Endodermal cell (in vitro differentiated cells): Measurements from ENCODE around the gene MGAT4A. TPM values are rescaled to one million over a fixed set of nuclear protein-coding genes. Genes with fewer than 3 reads are reported as not detected.
"Not testable (repeated sequence)": the region's sequence is repeated elsewhere in the genome, so short reads cannot be mapped to it uniquely, and the experiment has no call there.

Experiments used
- DNase-seq: peaks from one replicate; pipeline ENCODE4 v3.0.0-alpha.2; 2017
- H3K27ac ChIP-seq: 2 replicates; pipeline ENCODE4 v1.5.1; 2013; ENCODE audit warnings: mild to moderate bottlenecking, low read depth, low read length, moderate library complexity
- H3K27me3 ChIP-seq: 2 replicates; pipeline ENCODE4 v1.6.1; 2013; ENCODE audit warnings: mild to moderate bottlenecking, low read length, moderate library complexity; ENCODE audit not compliant: insufficient read depth, control insufficient read depth, poor library complexity, severe bottlenecking
- H3K36me3 ChIP-seq: 2 replicates; pipeline ENCODE4 v1.7.0; 2013; ENCODE audit warnings: mild to moderate bottlenecking, low read length, moderate library complexity; ENCODE audit not compliant: control insufficient read depth, insufficient read depth
- H3K4me1 ChIP-seq: one replicate; pipeline ENCODE4 v1.7.0; 2013; ENCODE audit warnings: low read length; ENCODE audit not compliant: control insufficient read depth, insufficient read depth
- H3K4me3 ChIP-seq: 2 replicates; pipeline ENCODE4 v1.5.1; 2013; ENCODE audit warnings: mild to moderate bottlenecking, low read length, moderate library complexity
- H3K9ac ChIP-seq: 2 replicates; pipeline ENCODE4 v1.6.1; 2013; ENCODE audit warnings: mild to moderate bottlenecking, low read length, moderate library complexity; ENCODE audit not compliant: poor library complexity, severe bottlenecking; ENCODE audit errors: extremely low read depth
- H3K9me3 ChIP-seq: 2 replicates; pipeline ENCODE4 v1.6.1; 2013; ENCODE audit warnings: mild to moderate bottlenecking, low read length, moderate library complexity; ENCODE audit not compliant: control insufficient read depth
- H3K27ac Mint-ChIP-seq: 2 replicates; pipeline ENCODE4 v1.8.0; 2020; ENCODE audit warnings: mixed read lengths
- H3K27me3 Mint-ChIP-seq: 2 replicates; pipeline ENCODE4 v1.8.0; 2021; ENCODE audit warnings: mild to moderate bottlenecking, mixed read lengths; ENCODE audit not compliant: insufficient read depth
- H3K36me3 Mint-ChIP-seq: 2 replicates; pipeline ENCODE4 v1.8.0; 2020; ENCODE audit warnings: low read depth, mixed read lengths
- H3K4me1 Mint-ChIP-seq: 2 replicates; pipeline ENCODE4 v1.8.0; 2020; ENCODE audit warnings: mixed read lengths
- H3K4me3 Mint-ChIP-seq: 2 replicates; pipeline ENCODE4 v1.8.0; 2020; ENCODE audit warnings: mild to moderate bottlenecking, moderate library complexity, mixed read lengths
- H3K9me3 Mint-ChIP-seq: 2 replicates; pipeline ENCODE4 v1.8.0; 2020; ENCODE audit warnings: mild to moderate bottlenecking, mixed read lengths
- WGBS, 2 experiments: methylation state at CpG; one replicate each; pipeline versions ENCODE4 v1.1.5 to v1.1.7; 2013; ENCODE audit warnings: missing lambda C conversion rate in 2 of 2, mixed read lengths in 1 of 2; ENCODE audit not compliant: insufficient coverage in 1 of 2, insufficient read length in 1 of 2; 5-methylcytosine and 5-hydroxymethylcytosine counted together
- total RNA-seq, 2 donors: library from RNA; stranded (reverse); fragmentation: NEBNext Ultra II Directional in 1 of 2; extraction: Animal tissue kit (Norgen Biotek cat#: 25700) in 1 of 2; gene quantifications; 2 replicates in 1 of 2; 3 replicates in 1 of 2; pipeline ENCODE4 v1.2.1, GENCODE V29; 2021
- TF ChIP-seq, protein P1 (sequence below): fragments of 200-600 bp; sonication (generic); conservative IDR thresholded peaks from 2 replicates; pipeline ENCODE4 v1.5.0; 2021; ENCODE audit warnings: antibody characterized with exemption, mild to moderate bottlenecking

Gene MGAT4A
- total RNA-seq, 2 donors from 2014 or later: 8.2 to 11.1 TPM

DNA sequence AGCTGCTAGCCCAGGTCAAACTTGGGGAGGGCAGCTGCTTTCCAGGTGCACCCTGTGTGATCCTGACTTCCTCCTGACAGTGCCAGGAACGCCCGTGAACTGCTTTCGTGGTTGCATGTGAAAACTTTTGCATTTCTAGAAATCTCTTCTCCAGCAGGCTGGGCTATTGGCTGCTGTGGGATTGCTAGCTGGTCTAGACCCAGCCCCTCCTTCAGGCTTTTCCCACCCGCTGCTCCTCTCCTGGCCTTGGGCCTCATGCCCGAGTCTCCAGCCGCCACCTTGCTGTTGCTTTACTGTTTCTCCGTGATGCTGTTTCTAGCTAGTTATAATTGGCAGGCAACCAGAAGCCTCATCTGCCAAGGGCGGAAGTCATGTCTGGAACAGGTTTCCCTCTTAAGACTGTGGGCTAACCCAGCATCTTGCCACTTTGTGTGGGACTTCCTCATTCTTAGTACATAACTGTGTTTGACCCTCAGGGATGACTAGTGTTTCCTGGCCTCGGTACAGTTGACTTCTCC, 27.0 kb upstream of the MGAT4A start:
- Histone ChIP-seq H3K27me3 (peaks cover 76% of the 10 kb centered on the region), H3K27ac (no peak overlapping the region), H3K4me1 (peaks cover 5% of the 10 kb centered on the region), H3K9ac (no peak overlapping the region), H3K9me3 (no peaks in the 10 kb centered on the region), H3K36me3 (no peaks in the 10 kb centered on the region), H3K4me3 (no peak overlapping the region)
- Mint-ChIP-seq H3K4me1 (peaks cover 13% of the 10 kb centered on the region), H3K27me3 (peaks cover 44% of the 10 kb centered on the region), H3K9me3 (no peaks in the 10 kb centered on the region), H3K36me3 (no peaks in the 10 kb centered on the region), H3K27ac (no peak overlapping the region), H3K4me3 (no peak overlapping the region)
- TF ChIP-seq, protein P1, sequence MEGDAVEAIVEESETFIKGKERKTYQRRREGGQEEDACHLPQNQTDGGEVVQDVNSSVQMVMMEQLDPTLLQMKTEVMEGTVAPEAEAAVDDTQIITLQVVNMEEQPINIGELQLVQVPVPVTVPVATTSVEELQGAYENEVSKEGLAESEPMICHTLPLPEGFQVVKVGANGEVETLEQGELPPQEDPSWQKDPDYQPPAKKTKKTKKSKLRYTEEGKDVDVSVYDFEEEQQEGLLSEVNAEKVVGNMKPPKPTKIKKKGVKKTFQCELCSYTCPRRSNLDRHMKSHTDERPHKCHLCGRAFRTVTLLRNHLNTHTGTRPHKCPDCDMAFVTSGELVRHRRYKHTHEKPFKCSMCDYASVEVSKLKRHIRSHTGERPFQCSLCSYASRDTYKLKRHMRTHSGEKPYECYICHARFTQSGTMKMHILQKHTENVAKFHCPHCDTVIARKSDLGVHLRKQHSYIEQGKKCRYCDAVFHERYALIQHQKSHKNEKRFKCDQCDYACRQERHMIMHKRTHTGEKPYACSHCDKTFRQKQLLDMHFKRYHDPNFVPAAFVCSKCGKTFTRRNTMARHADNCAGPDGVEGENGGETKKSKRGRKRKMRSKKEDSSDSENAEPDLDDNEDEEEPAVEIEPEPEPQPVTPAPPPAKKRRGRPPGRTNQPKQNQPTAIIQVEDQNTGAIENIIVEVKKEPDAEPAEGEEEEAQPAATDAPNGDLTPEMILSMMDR: no peak
- 91% methylated on average over 5 to 9 of the region's 9 CpGs for WGBS, 2 experiments
- no peak for DNase-seq

- Mint-ChIP-seq H3K36me3 (no peaks in the 10 kb centered on the region), H3K4me3 (no peak overlapping the region), H3K27ac (no peak overlapping the region), H3K27me3 (peaks cover 54% of the 10 kb centered on the region), H3K4me1 (peaks cover 13% of the 10 kb centered on the region), H3K9me3 (no peaks in the 10 kb centered on the region)
- H3K36me3 ChIP-seq: no peaks in the 10 kb centered on the region
- H3K9ac ChIP-seq: no peak overlapping the region
- no peak overlapping the region for H3K4me3 ChIP-seq
- peaks cover 66% of the 10 kb centered on the region for H3K27me3 ChIP-seq
- peaks cover 5% of the 10 kb centered on the region for H3K4me1 ChIP-seq
- DNase-seq: no peak
- TF ChIP-seq, protein P1: no peak
- no peak overlapping the region for H3K27ac ChIP-seq
- no peaks in the 10 kb centered on the region for H3K9me3 ChIP-seq
These were observed 22.9 kb upstream of the MGAT4A start for GRCh38 chr2:98753801-98754200.

- WGBS, 2 experiments: 91 to 100% methylated on average over 4 of the region's 4 CpGs
- not testable (repeated sequence) for H3K4me3 ChIP-seq, H3K27ac ChIP-seq, H3K36me3 ChIP-seq, H3K27ac Mint-ChIP-seq, H3K4me1 ChIP-seq, H3K9me3 ChIP-seq, H3K9me3 Mint-ChIP-seq, DNase-seq, H3K9ac ChIP-seq, H3K4me3 Mint-ChIP-seq, H3K36me3 Mint-ChIP-seq
- Mint-ChIP-seq H3K4me1 (peaks cover 13% of the 10 kb centered on the region), H3K27me3 (peaks cover 59% of the 10 kb centered on the region)
- peaks cover 57% of the 10 kb centered on the region for H3K27me3 ChIP-seq
These were observed 21.8 kb upstream of the MGAT4A start for GRCh38 chr2:98752711-98753110.

DNA sequence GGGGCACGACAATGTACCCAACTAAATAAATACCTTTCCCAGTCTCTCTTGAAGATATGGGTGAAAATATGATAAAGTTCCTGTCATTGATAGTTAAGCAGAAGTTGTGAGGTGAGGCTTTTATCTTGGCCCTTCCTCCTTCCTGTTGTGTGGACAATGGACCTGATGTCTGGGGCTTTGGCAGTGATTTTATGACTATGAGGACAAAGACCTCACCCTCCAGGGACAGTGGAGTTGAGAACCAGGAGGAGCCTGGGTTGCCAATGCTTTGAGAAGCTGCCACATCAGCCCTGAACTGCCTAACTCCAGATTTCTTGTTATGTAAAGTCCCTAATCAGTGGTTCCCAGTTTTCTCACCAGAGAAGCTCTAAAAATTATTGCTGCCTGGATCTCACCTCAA, 20.8 kb upstream of the MGAT4A start:
- Mint-ChIP-seq H3K36me3 (no peaks in the 10 kb centered on the region), H3K27ac (no peak overlapping the region), H3K4me3 (no peak overlapping the region), H3K4me1 (peaks cover 13% of the 10 kb centered on the region), H3K27me3 (peaks cover 52% of the 10 kb centered on the region), H3K9me3 (no peaks in the 10 kb centered on the region)
- Histone ChIP-seq H3K27me3 (peaks cover 47% of the 10 kb centered on the region), H3K4me3 (no peak overlapping the region), H3K4me1 (peaks cover 5% of the 10 kb centered on the region), H3K36me3 (no peaks in the 10 kb centered on the region), H3K9ac (no peak overlapping the region), H3K27ac (no peak overlapping the region), H3K9me3 (no peaks in the 10 kb centered on the region)
- no CpG with 5 or more reads among the region's 1 CpG for WGBS, 2 experiments
- no peak for DNase-seq
- TF ChIP-seq, protein P1: no peak
